Activated CD4-positive, alpha-beta T cell treated with anti-CD3 and anti-CD28 coated beads for 4 hours (primary cell): ENCODE results near the gene GOLPH3.
"Not testable (repeated sequence)": the region's sequence is repeated elsewhere in the genome, so short reads cannot be mapped to it uniquely, and the experiment has no call there.

Source experiments
- DNase-seq, 2 donors: peaks; one replicate each; pipeline ENCODE4 v3.0.0-alpha.2; 2020

GOLPH3 gene

DNA sequence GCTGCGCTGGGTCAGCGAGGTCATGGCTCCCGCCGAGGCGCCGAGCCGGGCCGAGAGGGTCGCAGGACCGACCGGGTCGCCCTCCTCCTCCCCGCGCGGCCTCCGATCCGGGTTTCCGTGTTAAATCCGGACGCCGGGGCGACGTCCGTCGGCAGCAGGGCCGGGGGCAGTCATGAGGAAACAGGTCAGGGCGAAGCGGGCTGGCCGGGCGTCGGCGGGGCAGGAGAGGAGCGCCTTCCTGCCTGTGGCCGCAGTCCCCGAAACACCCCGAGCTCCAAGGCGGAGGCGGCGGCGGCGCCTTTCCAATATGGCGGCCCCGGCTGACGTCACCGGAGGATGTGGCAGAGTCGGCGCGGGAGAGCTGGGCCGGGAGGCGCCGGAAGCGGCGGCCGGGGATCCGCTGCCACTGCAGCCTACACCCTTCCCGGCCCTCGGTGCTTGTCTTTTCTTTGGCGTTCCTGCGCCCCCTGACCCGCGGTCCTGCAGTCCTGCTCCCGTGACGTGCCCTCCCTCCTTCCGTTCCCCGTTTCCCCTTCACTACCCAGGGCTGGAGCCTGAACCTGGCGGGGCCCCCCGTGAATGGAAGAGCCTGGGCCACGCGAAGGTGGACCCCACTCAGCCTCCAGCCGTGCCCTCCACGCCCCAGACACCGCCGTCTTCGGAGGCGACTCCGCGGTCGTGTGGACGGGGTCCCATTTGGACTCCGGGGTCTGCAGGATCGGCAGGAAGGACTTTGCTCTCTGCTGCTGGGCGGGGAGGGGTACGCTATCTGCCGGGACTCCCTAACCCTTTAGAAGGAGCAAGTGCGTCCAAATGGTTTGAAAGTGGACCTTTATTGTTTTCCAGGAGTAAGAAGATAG, at the start of gene GOLPH3:
Gene GOLPH3 (minus strand): TSS at position 309 of the 860 bp plus-strand sequence. CDS start 285 bp downstream, at position 24.
- DNase-seq: peak; percentile 90 to 93

DNA sequence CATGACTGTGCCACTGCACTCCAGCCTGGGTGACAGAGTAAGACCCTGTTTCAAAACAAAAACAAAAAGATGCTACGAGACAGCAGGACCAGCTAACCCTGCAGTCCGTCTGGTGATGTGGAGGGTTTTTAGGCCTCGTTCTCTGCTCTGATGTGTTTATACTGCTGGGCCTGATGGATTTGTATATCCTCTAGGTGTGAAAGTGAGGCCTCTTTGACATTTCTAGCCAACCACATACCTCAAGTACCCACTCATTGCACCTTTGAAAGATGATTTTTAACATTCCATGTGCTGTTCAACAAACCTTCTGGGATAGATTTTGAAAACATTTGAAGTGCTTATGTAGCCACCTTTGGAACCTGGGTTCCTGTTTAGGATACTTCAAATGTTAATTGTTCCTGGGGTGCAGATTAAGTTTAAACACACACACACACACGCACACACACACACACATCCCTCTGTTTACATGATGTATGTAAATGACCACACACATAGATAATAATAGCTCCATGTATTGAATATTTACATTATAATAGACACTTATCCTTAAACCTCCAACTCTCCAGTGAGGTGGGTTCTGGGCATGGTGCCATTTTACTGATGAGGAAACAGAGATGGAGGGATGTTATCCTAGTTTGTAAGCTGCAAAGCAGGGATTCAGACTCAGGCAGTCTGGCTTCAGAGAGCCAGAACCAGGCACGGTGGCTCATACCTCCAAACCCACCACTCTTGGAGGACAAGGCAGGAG, 48.8 kb upstream of the GOLPH3 start:
- no peak for DNase-seq

DNA sequence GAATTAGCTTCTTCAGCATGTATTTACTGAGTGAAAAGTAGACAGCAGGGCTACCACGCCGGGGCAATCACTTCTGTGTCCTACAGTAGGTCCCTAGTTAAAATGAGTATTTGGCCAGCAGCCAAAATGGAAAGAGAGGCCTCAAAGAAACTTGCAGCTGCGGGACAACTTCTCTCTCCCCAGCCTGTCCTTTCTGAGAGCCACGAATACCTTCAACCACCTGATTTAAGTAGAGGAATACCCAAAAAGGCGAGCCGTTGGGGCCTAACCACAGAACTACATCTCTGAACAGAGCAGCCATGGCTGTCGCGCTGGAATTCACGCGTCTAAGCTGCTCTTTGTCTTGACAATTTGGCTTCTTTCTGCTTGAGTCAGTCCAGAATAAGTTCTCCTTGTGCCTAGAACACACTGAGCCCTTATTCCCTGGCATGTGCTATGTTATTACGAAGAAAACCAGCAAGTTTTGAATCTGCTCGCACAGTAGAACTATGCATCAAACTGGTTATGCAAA, 43.8 kb upstream of the GOLPH3 start:
- DNase-seq: no peak

DNA sequence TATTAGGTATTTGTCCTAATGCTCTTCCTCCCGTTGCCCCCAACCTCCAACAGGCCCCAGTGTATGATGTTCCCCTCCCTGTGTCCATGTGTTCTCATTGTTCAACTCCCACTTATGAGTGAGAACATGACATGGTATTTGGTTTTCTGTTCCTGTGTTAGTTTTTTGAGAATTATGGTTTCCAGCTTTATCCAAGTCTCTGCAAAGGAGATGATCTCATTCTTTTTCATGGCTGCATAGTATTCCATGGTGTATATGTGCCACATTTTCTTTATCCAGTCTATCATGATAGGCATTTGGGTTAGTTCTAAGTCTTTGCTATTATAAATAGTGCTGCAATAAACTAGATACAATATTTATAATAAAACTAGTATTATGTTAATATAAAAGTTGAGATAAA, 40.2 kb upstream of the GOLPH3 start:
- DNase-seq: not testable (repeated sequence)

DNA sequence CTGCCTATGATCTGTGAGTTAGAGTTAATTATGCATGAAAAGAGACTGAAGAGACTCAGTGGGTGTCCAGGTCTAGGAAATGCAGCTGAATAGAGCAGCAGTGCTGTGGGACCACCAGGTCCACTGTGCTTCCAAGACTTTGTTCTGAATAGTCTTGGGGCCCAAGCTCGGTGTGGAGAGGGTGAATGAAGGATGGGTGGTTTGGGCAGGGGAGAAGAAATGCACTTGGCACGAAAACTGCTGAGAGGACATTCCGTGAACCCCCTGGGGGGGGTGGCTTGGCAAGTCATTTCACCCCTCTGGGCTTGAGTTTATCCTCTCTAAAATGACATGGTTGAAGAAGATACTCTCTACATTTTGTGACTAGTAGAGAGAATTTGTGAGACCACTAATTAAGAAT, 36.0 kb upstream of the GOLPH3 start:
- no peak for DNase-seq

DNA sequence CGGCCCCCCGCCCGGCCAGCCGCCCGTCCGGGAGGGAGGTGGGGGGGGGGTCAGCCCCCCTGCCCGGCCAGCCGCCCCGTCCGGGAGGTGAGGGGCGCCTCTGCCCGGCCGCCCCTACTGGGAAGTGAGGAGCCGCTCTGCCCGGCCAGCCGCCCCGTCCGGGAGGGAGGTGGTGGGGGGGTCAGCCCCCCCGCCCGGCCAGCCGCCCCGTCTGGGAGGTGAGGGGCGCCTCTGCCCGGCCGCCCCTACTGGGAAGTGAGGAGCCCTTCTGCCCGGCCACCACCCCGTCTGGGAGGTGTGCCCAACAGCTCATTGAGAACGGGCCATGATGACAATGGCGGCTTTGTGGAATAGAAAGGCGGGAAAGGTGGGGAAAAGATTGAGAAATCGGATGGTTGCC, 34.7 kb upstream of the GOLPH3 start:
- not testable (repeated sequence) for DNase-seq

DNA sequence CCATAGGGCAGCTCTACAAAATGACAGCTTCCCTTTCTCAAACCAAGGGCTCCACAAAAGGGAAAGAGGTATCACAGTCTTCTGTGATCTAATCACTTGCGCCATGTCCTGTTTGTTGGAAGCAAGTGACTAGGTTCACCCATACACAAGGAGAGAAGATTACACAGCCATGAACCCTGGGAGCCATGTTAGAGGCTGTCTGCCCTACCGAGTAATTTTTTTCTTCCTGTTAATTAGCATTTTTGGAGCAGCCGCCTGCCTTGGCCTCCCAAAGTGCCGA, 33.2 kb upstream of the GOLPH3 start:
- no peak for DNase-seq

DNA sequence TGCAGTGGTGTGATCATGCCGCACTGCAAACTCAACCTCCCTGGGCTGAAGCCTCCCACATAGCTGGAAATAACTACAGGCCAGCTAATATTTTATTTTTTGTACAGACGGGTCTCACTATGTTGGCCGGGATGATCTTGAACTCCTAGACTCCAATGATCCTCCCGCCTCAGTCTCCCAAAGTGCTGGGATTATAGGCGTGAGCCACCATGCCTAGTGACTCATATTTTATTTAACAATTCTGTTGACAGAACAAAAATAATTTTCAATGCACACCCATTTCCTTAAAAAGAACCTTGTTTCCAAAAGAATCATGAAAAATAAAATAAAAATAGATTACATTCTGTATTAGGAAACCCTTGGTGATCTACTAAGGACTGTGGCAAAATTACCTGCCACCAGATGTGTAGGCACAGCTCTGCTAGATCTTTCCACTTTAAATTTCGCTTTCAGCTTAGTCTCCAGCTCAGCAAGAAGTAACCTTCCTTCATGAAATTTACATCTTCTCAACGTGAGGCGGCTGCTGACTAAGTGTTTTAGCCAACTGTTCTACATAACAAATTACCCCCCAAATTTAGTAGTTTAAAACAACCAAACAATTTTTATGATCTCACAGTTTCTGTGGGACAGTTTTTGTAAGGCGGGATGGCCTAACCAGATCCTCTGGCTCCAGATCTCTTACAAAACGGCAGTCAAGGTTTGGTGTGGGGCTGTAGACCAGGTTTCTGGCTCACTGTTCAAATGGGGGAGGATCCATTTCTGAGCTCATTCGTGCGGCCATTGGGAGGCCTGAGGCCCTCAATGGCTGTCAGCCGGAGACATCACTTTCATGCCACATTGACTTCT, 32.6 kb upstream of the GOLPH3 start:
- DNase-seq: no peak

DNA sequence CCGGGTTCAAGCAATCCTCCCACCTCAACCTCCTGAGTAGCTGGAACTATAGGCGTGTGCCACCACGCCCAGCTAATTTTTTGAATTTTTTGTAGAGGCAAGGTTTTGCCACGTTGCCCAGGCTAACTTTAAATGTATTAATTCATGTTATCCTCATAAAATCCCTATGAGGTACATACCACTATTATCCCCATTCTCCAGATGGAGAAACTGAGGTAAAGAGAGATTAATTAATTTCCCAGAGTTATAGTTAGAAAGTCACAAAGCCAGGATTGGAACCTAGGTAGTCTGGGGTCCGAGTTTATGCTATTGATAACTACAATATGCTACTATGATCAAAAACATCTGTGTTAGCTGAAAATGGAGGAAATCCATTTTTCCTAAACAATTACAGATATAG, 31.9 kb upstream of the GOLPH3 start:
- DNase-seq: no peak

DNA sequence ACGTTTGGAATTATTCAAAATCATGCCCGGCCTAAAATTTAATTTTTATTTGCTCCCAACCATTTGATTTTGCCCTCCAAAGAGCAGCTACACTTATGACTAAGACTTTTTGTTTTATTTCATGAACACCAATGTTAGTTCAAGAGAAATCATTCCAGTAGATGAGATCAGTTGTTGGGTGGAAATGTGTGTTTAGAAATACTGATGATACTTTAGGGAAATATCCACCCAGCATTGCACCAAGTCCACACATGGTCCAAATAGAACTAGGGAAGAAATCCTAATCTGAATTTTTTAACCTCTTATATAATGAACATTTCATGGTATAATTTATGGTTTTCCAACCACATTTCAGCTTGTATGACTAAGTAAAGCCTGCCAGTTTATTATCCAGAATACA, 28.3 kb upstream of the GOLPH3 start:
- no peak for DNase-seq

DNA sequence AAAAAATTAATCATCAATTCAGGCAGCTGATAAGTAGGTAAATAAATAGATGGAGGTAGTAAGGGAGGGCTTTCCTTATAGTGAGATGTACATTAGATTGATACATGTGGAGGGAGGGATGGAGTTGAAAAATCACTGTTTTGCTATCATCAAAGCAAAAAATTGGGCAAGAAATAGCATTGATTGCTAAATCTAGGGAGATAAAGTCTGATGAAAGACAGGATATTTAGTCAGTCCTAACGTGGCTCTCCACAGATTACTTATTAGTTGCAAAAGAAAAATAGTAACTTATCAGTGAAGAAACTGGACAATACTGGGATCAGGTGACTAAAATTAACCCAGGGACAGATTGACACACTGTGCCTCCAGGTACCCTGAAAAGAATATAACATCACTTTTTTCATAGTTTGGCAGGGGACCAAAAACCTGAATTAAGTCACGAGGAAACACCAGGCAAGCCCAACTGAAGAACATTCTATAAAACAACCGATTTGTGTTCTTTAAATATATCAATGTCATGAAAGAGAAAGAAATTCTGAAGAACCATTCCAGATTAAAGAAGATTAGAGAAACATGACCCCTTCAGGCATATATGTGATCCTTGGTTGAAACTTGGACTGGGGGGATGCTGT, 27.1 kb upstream of the GOLPH3 start:
- no peak for DNase-seq

DNA sequence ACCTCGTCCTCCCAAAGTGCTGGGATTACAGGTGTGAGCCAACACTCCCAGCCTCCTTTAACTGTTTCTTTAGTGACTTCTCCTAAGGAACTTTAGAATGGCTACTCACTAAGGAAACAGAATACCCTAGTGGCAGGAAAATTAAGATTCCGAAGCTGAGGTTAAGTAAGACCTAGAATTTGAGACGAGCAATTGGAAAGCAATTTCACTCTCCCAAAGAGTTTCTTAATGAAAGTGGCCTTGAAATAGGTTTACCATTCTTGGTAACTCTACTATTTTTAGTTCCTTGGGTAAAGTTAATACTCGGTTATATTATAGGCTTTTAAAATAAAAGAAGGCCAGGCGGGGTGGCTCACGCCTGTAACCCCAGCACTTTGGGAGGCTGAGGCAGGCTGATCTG, 22.9 kb upstream of the GOLPH3 start:
- DNase-seq: no peak

DNA sequence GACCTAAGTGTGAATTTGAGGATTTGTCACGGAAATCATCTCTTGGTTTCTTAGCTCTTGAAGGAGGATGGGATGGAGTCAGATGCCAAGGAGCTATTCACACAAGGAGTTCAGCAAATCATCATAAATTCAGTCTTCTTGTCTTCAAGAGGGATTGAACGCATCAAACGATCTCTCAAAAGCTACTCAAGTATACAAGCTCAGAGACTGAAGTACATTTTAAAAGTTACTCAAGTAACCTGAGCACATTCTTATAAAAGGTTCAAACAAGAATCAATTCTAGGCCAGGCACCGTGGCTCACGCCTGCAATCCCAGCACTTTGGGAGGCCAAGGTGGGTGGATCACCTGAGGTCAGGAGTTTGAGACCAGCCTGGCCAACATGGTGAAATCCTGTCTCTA, 21.1 kb upstream of the GOLPH3 start:
- no peak for DNase-seq

DNA sequence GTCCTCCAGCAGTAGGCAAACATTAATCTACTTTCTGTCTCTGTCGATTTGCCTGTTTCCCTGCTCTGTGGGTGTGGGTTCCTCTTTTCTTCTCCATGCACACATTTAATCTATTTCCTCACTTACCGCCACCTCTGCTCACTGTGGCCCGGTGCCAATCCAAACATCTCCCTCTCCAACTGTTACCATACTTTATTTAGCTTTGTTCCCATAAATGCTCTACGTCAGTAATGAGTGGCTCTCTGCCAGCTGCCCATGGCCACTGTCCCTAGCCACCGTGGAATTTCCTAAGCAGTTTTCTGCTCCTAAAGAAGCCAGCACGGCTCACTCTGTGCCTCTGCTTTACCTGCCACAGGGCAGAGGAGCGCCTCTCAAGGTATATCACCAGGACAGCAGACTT, 19.5 kb upstream of the GOLPH3 start:
- no peak for DNase-seq

DNA sequence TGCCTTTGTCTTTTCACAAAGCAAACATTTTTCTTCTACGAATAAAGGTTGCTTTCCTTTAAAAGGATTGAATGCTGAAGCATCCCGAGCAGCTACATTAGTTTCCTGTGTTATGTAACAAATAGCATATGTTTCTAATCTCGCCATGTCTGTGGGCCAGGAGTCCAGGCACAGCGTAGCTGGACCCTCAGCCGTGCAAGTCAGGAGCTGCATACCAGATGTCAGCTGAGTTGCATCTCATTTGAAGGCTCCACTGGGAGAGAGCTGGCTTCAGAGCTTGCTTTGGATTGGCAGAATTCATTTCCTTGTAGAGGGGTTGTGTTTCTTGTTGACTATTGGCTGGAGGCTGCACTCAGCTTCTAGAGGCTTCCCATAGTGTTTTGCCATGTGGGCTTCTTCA, 16.0 kb upstream of the GOLPH3 start:
- DNase-seq: no peak

DNA sequence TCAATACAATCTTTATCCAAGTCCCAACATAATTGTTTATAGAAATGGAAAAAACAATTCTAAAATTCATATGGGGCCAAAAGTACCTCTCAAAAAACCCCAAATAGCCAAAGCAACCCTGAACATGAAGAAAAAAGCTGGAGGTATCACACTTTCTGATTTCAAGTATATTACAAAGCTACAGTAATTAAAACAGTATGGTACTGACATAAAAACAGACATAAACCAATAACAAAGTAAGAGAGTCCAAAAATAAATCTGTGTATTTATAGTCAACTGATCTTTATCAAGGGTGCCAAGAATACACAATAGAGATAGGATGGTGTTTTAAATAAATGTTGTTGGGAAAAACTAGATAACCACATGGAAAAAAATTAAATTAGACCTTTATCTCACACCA, 13.6 kb upstream of the GOLPH3 start:
- DNase-seq: no peak

DNA sequence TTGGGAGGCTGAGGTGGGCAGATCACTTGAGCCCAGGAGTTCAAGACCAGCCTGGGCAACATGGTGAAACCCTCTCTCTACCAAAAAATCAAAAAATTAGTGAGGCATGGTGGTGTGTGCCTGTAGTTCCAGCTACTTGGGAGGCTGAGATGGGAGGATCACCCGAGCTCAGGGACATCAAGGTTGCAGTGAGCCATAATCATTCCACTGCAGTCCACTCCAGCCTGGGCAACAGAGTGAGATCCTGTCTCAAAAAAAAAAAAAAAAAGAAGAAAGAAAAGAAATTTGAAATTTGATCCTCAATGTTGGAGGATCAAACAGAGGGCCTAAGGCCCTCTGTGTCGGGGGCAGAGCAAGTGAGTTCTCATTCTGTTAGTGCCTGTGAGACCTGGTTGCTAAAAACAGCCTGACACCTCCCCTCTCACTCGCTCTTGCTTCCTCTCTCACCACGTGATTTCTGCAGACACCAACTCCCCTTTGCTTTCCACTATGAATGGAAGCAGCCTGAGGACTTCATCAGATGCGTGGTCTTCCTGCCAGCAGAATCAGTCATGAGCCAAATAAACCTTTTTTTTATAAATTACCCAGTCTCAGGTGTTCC, 8.4 kb upstream of the GOLPH3 start:
- no peak for DNase-seq

DNA sequence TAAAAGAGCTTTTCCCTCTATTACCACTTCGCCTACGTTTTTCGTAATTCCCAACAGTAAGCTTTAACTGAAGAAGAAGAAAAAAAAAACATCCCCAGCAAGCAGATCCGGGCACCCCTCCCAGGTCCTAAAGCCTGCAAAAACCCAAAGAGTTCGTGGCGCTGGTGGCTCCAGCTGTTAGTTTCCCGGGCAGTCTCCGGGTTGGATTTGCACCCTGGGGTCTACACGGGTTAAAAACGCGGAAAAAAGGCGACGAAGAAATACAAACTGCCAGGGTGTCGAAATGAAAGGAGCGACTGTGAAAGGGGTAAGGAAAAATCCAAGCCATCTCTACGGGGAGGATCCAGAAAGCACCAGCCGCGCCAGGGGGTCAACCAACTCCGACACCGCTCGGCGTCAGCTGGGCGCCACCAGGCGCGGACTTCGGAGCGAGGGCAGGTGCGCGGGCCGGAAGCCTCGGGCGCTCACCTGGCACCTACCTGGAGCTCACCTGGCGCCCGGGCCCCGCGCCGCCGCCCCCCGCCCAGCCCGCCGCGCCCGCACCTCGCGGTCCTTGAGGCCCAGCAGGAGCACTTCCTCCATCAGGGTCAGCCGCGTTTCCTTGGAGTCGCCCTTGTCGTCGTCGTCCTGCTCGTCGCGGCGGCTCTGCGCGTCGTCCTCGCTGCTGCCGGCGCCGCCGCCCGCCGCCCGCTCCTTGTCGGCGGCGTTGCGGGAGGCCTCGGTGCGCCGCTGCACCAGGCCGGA, 680 bp downstream of the GOLPH3 start:
- DNase-seq: peak; percentile 22 to 34

DNA sequence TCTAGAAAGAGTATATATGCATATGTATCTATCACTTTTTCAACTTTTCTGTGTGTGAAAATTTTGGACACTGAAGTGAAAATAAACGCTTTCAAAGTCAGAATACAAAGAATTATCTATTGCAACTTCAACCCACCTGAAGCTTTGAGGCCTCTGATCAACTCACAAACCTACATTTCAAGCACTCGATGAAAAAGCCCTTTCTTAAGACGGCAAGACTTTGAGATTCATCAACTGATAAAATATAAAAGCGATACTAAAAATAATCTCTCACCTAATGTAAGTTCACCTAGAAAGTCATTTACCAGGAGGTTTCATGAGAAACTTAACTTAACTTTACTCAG, 1.2 kb downstream of the GOLPH3 start:
- DNase-seq: no peak

DNA sequence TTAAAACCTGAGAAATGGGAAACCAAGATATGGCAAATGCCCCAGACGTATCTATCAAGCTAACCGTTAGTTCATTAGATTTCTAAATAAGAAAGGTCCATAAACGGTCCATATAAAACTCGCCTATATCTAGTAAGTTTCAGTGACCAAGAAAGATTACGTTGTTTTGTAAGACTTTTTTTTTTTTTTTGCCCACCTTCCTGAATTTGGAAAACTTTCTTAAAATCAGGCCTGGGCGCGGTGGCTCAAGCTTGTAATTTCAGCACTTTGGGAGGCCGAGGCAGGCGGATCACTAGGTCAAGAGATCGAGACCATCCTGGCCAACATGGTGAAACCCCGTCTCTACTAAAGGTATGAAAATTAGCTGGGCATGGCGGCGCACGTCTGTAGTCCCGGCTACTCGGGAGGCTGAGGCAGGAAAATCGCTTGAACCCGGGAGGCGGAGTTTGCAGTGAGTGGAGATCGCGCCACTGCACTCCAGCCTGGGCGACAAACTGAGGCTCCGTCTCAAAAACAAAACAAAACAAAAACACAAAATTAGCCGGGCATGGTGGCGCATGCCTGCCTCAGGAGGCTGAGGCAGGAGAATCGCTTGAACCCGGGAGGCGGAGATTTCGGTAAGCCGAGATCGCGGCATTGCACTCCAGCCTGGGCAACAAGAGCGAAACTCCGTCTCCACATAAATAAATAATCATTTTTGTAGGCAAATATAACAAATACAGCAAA, 1.8 kb downstream of the GOLPH3 start:
- DNase-seq: peak in 1 of 2 donors; percentile 3
